Measurements from ENCODE around the gene DRD2. TPM values are rescaled to one million over a fixed set of nuclear protein-coding genes. Genes with fewer than 3 reads are reported as not detected.

Gene DRD2
- total and polyA plus RNA-seq, 2 of the 13 experiments (the other 11 are each of a cell fraction or from before 2014, with no cell fraction given): not detected

GRCh38 chr11:113363406-113363805, 111.8 kb downstream of the DRD2 start (continued):
- TF ChIP-seq, protein P1, sequence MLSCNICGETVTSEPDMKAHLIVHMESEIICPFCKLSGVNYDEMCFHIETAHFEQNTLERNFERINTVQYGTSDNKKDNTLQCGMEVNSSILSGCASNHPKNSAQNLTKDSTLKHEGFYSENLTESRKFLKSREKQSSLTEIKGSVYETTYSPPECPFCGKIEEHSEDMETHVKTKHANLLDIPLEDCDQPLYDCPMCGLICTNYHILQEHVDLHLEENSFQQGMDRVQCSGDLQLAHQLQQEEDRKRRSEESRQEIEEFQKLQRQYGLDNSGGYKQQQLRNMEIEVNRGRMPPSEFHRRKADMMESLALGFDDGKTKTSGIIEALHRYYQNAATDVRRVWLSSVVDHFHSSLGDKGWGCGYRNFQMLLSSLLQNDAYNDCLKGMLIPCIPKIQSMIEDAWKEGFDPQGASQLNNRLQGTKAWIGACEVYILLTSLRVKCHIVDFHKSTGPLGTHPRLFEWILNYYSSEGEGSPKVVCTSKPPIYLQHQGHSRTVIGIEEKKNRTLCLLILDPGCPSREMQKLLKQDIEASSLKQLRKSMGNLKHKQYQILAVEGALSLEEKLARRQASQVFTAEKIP (CRISPR knock-in tag; IDR thresholded peaks at IDR 0.05; ENCODE audit: borderline replicate concordance): no peak
- TF ChIP-seq REL (CRISPR knock-in tag; conservative IDR thresholded peaks at IDR 0.05): no peak
- TF ChIP-seq ZNF367 (CRISPR knock-in tag; IDR thresholded peaks at IDR 0.05; ENCODE audit: borderline replicate concordance): no peak
- no peak for TF ChIP-seq KDM5A (IDR thresholded peaks at IDR 0.05; ENCODE audit: borderline replicate concordance, low read length)
- no peak for TF ChIP-seq SALL1 (CRISPR knock-in tag; IDR thresholded peaks at IDR 0.05)

Small RNAs within 50 kb of the gene (microRNA-seq; reads per million reads assigned to microRNA genes)
- not detected for gene MIR4301

Small RNAs within 50 kb of the gene (small RNA-seq; reads per million reads assigned to genes)
- gene MIR4301 (ENCODE audit: insufficient read depth in 2 of 3, insufficient read length in 3 of 3, low read depth in 2 of 3, low replicate concordance in 1 of 3): 0 reads per million in 3 experiments

Other genes with a start within 250 kb of the DRD2 start
- 11.6 and 13.3 TPM in 2 replicates for gene TTC12, start 160.8 kb downstream of the DRD2 start, total RNA-seq (2016; rRNA removed; fragmentation: Illumina TruSeq; extraction: Trizol)
- 4.0 and 5.4 TPM in 2 replicates for gene TTC12, start 160.8 kb downstream of the DRD2 start, polyA plus RNA-seq (2011; rRNA removed)
- gene ANKK1, start 87.6 kb downstream of the DRD2 start, total RNA-seq (2016; rRNA removed; fragmentation: Illumina TruSeq; extraction: Trizol): 0.04 TPM in 1 of 2 replicates, not detected in the other
- 0.22 and 0.40 TPM in 2 replicates for gene ANKK1, start 87.6 kb downstream of the DRD2 start, polyA plus RNA-seq (2011; rRNA removed)
- 0.40 TPM in 1 of 2 replicates, not detected in the other for gene TMPRSS5, start 230.9 kb upstream of the DRD2 start, total RNA-seq (2016; rRNA removed; fragmentation: Illumina TruSeq; extraction: Trizol)
- gene TMPRSS5, start 230.9 kb upstream of the DRD2 start, polyA plus RNA-seq (2011; rRNA removed): 0.65 and 0.96 TPM in 2 replicates